ENCODE data around the gene TLR3. TPM values are rescaled to one million over a fixed set of nuclear protein-coding genes. Genes with fewer than 3 reads are reported as not detected.
A peak's percentile ranks its signal among the peaks of the same experiment; 100 is the strongest.

TLR3 gene
- polyA plus RNA-seq, 1 donor (not counting 4 experiments of a cell fraction or from before 2014, with no cell fraction given), result 8.8 TPM

DNA sequence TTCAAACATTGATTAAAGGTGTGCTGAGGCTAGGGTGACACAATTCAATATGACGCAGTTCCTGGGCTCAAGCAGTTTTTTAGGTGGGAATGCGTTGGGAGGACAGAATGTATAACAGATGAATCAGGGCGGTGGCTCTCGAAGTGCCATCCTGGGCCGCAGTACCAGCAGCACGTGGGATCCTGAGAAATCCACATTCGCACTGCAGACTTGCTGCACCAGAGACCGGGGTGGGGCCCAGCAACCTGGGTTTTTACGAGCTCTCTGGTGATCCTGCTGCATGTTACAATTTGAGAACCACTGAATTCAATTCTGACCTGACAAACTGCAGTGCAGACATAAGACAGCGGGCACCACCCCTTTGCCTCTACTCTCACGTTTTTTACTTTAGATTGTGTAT lies 65.9 kb downstream of the TLR3 start:
- Histone ChIP-seq H3K79me2 (ENCODE audit: control insufficient read depth, insufficient read depth, low read length) (no peaks in the 10 kb centered on the region), H3K4me1 (ENCODE audit: control insufficient read depth, extremely low read depth, insufficient read depth, low read length) (no peaks in the 10 kb centered on the region), H3K9ac (ENCODE audit: control insufficient read depth, extremely low read depth, insufficient read depth, low read length) (no peak overlapping the region), H3K27me3 (ENCODE audit: control insufficient read depth, extremely low read depth, insufficient read depth, low read length) (no peaks in the 10 kb centered on the region), H3K36me3 (ENCODE audit: control insufficient read depth in 2 of 2, extremely low read depth in 1 of 2, insufficient read depth in 2 of 2, low read length in 2 of 2) (no peaks in the 10 kb centered on the region), H3K9me1 (ENCODE audit: control insufficient read depth, extremely low read depth, insufficient read depth, low read length) (no peaks in the 10 kb centered on the region), H4K20me1 (ENCODE audit: control insufficient read depth, extremely low read depth, insufficient read depth, low read length) (no peaks in the 10 kb centered on the region), H3K4me2 (ENCODE audit: control insufficient read depth, extremely low read depth, insufficient read depth, low read depth, low read length) (no peak overlapping the region), H3K9me3 (ENCODE audit: control insufficient read depth, low read depth, low read length) (no peaks in the 10 kb centered on the region), H3K4me3 (ENCODE audit: control insufficient read depth in 2 of 3, extremely low read depth in 1 of 3, insufficient read depth in 2 of 3, low read depth in 1 of 3, low read length in 3 of 3) (no peak overlapping the region), H3K27ac (ENCODE audit: control insufficient read depth, insufficient read depth, low read length) (no peak overlapping the region), H2AFZ (ENCODE audit: control insufficient read depth, low read length) (no peak overlapping the region)
- FAIRE-seq (no peak), DNase-seq (ENCODE audit: low read depth, low spot score) (no peak)
- TF ChIP-seq EZH2 (IDR thresholded peaks at IDR 0.05; ENCODE audit: low read length), result no peak
- TF ChIP-seq, protein P1, sequence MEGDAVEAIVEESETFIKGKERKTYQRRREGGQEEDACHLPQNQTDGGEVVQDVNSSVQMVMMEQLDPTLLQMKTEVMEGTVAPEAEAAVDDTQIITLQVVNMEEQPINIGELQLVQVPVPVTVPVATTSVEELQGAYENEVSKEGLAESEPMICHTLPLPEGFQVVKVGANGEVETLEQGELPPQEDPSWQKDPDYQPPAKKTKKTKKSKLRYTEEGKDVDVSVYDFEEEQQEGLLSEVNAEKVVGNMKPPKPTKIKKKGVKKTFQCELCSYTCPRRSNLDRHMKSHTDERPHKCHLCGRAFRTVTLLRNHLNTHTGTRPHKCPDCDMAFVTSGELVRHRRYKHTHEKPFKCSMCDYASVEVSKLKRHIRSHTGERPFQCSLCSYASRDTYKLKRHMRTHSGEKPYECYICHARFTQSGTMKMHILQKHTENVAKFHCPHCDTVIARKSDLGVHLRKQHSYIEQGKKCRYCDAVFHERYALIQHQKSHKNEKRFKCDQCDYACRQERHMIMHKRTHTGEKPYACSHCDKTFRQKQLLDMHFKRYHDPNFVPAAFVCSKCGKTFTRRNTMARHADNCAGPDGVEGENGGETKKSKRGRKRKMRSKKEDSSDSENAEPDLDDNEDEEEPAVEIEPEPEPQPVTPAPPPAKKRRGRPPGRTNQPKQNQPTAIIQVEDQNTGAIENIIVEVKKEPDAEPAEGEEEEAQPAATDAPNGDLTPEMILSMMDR (optimal IDR thresholded peaks at IDR 0.05 in 1 of 3, IDR thresholded peaks at IDR 0.05 in 1 of 3, conservative IDR thresholded peaks at IDR 0.05 in 1 of 3; ENCODE audit: extremely low read depth in 1 of 3, insufficient read depth in 2 of 3, low read length in 3 of 3), result no peak
- dilution Hi-C loops (cut with MboI; ENCODE audit: extremely low pct_ligation_motif_present, low sequenced_read_pairs), result no loop called here

DNA sequence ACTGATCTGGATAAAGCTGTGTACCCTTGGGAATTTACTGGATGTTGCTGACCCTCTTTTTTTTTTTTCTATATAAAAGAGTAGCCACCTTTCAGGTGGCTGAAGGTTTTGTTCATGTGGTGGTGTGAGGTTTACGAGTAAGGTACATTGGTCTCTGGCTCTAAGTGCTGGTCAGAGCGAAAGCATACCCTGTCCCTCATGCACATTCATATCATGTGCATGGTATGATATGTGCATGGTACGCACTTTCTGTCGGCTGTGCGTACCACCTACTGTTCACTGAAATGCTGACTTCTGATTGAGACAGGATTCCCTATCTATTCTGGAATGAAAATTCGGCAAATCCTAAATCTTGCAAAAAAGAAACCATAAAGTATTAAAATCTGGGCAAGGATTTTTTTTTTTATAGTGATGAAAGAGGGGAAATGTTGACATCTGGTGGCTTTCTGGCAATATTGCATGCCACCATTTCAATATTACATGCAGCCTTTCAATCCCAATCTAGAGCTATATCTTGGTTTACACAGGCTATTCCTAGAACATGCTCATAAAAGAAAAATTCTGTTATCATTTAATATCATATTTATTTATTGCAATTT lies 68.3 kb downstream of the TLR3 start:
- DNase-seq (ENCODE audit: low read depth, low spot score) (no peak), FAIRE-seq (no peak)
- Histone ChIP-seq H3K36me3 (ENCODE audit: control insufficient read depth in 2 of 2, extremely low read depth in 1 of 2, insufficient read depth in 2 of 2, low read length in 2 of 2) (no peaks in the 10 kb centered on the region), H3K4me3 (ENCODE audit: control insufficient read depth in 2 of 3, extremely low read depth in 1 of 3, insufficient read depth in 2 of 3, low read depth in 1 of 3, low read length in 3 of 3) (no peak overlapping the region), H2AFZ (ENCODE audit: control insufficient read depth, low read length) (no peak overlapping the region), H3K27me3 (ENCODE audit: control insufficient read depth, extremely low read depth, insufficient read depth, low read length) (no peaks in the 10 kb centered on the region), H3K4me1 (ENCODE audit: control insufficient read depth, extremely low read depth, insufficient read depth, low read length) (no peaks in the 10 kb centered on the region), H3K79me2 (ENCODE audit: control insufficient read depth, insufficient read depth, low read length) (no peaks in the 10 kb centered on the region), H3K9me3 (ENCODE audit: control insufficient read depth, low read depth, low read length) (no peaks in the 10 kb centered on the region), H3K27ac (ENCODE audit: control insufficient read depth, insufficient read depth, low read length) (no peak overlapping the region), H4K20me1 (ENCODE audit: control insufficient read depth, extremely low read depth, insufficient read depth, low read length) (no peaks in the 10 kb centered on the region), H3K9ac (ENCODE audit: control insufficient read depth, extremely low read depth, insufficient read depth, low read length) (no peak overlapping the region), H3K9me1 (ENCODE audit: control insufficient read depth, extremely low read depth, insufficient read depth, low read length) (no peaks in the 10 kb centered on the region), H3K4me2 (ENCODE audit: control insufficient read depth, extremely low read depth, insufficient read depth, low read depth, low read length) (no peak overlapping the region)
- dilution Hi-C loops (cut with MboI; ENCODE audit: extremely low pct_ligation_motif_present, low sequenced_read_pairs), result no loop called here
- no peak for TF ChIP-seq EZH2 (IDR thresholded peaks at IDR 0.05; ENCODE audit: low read length)
- TF ChIP-seq, protein P1 (optimal IDR thresholded peaks at IDR 0.05 in 1 of 3, IDR thresholded peaks at IDR 0.05 in 1 of 3, conservative IDR thresholded peaks at IDR 0.05 in 1 of 3; ENCODE audit: extremely low read depth in 1 of 3, insufficient read depth in 2 of 3, low read length in 3 of 3), result peak in 2 of 3 experiments; percentile 39 to 41

Small RNAs within 50 kb of the gene (small RNA-seq; reads per million reads assigned to genes)
- gene RF00322 (ENCODE audit: insufficient read length in 3 of 3, low read depth in 3 of 3, low replicate concordance in 1 of 3), result 0 reads per million in 3 experiments
- 0 reads per million in 3 experiments for gene RNU4-64P (ENCODE audit: insufficient read length in 3 of 3, low read depth in 3 of 3, low replicate concordance in 1 of 3)

Other genes starting within 250 kb of the TLR3 start
- 0.41 to 0.68 TPM (median 0.66 TPM) in 3 replicates for gene FAM149A, start 35.5 kb downstream of the TLR3 start, polyA plus RNA-seq
- 4.8 to 10.2 TPM (median 8.8 TPM) in 3 replicates for gene CYP4V2, start 122.4 kb downstream of the TLR3 start, polyA plus RNA-seq
- gene KLKB1, start 158.4 kb downstream of the TLR3 start, polyA plus RNA-seq, result 0.04 TPM in 2 of 3 replicates, not detected in the other
- not detected in 3 replicates for gene F11, start 197.0 kb downstream of the TLR3 start, polyA plus RNA-seq

Data from keratinocyte (primary cell).